ENCODE results near the gene CGB5.
"Not testable (repeated sequence)": the region's sequence is repeated elsewhere in the genome, so short reads cannot be mapped to it uniquely, and the experiment has no call there.

DNA sequence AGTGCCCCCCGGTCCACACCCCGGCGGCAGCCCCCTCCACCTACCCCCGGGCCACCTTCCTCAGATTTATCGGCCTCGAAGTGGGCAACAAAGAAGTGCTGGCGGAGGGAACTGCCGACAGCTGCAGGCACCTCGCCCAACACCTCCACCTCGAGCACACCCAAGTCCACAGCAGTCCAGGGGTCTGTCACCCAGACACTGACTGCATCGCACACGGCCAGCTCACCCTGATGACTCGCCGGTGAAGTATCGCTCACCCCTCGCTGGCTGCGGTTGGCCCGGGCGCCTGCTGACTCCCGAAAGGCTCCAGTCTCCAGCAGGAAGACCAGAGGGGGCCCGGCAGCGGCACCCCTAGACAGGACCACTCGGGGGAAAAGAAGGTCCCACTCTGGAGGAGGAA is 18.0 kb upstream of the CGB5 start:
- not testable (repeated sequence) for TF ChIP-seq TBL1XR1 (IDR thresholded peaks at IDR 0.05; ENCODE audit: low read length in 2 of 2); IRF1 (CRISPR knock-in tag; IDR thresholded peaks at IDR 0.05; ENCODE audit: borderline replicate concordance); TAF1 (IDR thresholded peaks at IDR 0.05; ENCODE audit: control insufficient read depth, extremely low read depth, insufficient read depth, low read length, severe bottlenecking); CSDE1 (IDR thresholded peaks at IDR 0.05); POLR2AphosphoS5 (IDR thresholded peaks at IDR 0.05; ENCODE audit: control insufficient read depth, insufficient read depth, low read depth, low read length); EZH2 (IDR thresholded peaks at IDR 0.05; ENCODE audit: borderline replicate concordance, low read depth, low read length); POLR2A (conservative IDR thresholded peaks at IDR 0.05); PHF8 (IDR thresholded peaks at IDR 0.05; ENCODE audit: borderline replicate concordance, low read length)
- TF ChIP-seq, protein P1, sequence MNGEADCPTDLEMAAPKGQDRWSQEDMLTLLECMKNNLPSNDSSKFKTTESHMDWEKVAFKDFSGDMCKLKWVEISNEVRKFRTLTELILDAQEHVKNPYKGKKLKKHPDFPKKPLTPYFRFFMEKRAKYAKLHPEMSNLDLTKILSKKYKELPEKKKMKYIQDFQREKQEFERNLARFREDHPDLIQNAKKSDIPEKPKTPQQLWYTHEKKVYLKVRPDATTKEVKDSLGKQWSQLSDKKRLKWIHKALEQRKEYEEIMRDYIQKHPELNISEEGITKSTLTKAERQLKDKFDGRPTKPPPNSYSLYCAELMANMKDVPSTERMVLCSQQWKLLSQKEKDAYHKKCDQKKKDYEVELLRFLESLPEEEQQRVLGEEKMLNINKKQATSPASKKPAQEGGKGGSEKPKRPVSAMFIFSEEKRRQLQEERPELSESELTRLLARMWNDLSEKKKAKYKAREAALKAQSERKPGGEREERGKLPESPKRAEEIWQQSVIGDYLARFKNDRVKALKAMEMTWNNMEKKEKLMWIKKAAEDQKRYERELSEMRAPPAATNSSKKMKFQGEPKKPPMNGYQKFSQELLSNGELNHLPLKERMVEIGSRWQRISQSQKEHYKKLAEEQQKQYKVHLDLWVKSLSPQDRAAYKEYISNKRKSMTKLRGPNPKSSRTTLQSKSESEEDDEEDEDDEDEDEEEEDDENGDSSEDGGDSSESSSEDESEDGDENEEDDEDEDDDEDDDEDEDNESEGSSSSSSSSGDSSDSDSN (IDR thresholded peaks at IDR 0.05; ENCODE audit: borderline replicate concordance in 1 of 2, low read depth in 2 of 2, low read length in 2 of 2): not testable (repeated sequence)
- TF ChIP-seq, protein P2, sequence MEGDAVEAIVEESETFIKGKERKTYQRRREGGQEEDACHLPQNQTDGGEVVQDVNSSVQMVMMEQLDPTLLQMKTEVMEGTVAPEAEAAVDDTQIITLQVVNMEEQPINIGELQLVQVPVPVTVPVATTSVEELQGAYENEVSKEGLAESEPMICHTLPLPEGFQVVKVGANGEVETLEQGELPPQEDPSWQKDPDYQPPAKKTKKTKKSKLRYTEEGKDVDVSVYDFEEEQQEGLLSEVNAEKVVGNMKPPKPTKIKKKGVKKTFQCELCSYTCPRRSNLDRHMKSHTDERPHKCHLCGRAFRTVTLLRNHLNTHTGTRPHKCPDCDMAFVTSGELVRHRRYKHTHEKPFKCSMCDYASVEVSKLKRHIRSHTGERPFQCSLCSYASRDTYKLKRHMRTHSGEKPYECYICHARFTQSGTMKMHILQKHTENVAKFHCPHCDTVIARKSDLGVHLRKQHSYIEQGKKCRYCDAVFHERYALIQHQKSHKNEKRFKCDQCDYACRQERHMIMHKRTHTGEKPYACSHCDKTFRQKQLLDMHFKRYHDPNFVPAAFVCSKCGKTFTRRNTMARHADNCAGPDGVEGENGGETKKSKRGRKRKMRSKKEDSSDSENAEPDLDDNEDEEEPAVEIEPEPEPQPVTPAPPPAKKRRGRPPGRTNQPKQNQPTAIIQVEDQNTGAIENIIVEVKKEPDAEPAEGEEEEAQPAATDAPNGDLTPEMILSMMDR (IDR thresholded peaks at IDR 0.05 in 2 of 3, conservative IDR thresholded peaks at IDR 0.05 in 1 of 3; ENCODE audit: insufficient read depth in 2 of 3, low read depth in 1 of 3, low read length in 3 of 3): not testable (repeated sequence)

Data from K562 (cell line).